GM12891 (cell line): Measurements from ENCODE around the gene SPATS2.

Experiments used
- DNase-seq: peaks from one replicate; pipeline ENCODE4 v3.0.0; 2011; ENCODE audit warnings: low spot score; ENCODE audit not compliant: insufficient read length
- FAIRE-seq: peaks from 2 replicates; lab custom pipeline; 2011; peaks lifted over from hg19 to GRCh38; lab: Jason Lieb, UNC
- PAX5 ChIP-seq: IDR thresholded peaks from 2 replicates; pipeline ENCODE4 v1.6.1; 2011; ENCODE audit warnings: low read length, moderate library complexity, mild to moderate bottlenecking; ENCODE audit not compliant: insufficient read depth, severe bottlenecking
- POLR2A ChIP-seq: IDR thresholded peaks from 2 replicates; pipeline ENCODE4 v1.6.1; 2011; ENCODE audit warnings: low read depth, low read length, control low read depth
- POLR2AphosphoS5 ChIP-seq: IDR thresholded peaks from 2 replicates; pipeline ENCODE4 v1.6.1; 2011; ENCODE audit warnings: low read depth, low read length, control low read depth
- POU2F2 ChIP-seq: IDR thresholded peaks from 2 replicates; pipeline ENCODE4 v1.6.1; 2011; ENCODE audit warnings: low read depth, mild to moderate bottlenecking, control low read depth, low read length, moderate library complexity
- SPI1 ChIP-seq: IDR thresholded peaks from 2 replicates; pipeline ENCODE4 v1.6.1; 2011; ENCODE audit warnings: low read depth, low read length, control low read depth
- TAF1 ChIP-seq: IDR thresholded peaks from 2 replicates; pipeline ENCODE4 v1.6.1; 2011; ENCODE audit warnings: low read depth, low read length, control low read depth

Gene SPATS2

DNA sequence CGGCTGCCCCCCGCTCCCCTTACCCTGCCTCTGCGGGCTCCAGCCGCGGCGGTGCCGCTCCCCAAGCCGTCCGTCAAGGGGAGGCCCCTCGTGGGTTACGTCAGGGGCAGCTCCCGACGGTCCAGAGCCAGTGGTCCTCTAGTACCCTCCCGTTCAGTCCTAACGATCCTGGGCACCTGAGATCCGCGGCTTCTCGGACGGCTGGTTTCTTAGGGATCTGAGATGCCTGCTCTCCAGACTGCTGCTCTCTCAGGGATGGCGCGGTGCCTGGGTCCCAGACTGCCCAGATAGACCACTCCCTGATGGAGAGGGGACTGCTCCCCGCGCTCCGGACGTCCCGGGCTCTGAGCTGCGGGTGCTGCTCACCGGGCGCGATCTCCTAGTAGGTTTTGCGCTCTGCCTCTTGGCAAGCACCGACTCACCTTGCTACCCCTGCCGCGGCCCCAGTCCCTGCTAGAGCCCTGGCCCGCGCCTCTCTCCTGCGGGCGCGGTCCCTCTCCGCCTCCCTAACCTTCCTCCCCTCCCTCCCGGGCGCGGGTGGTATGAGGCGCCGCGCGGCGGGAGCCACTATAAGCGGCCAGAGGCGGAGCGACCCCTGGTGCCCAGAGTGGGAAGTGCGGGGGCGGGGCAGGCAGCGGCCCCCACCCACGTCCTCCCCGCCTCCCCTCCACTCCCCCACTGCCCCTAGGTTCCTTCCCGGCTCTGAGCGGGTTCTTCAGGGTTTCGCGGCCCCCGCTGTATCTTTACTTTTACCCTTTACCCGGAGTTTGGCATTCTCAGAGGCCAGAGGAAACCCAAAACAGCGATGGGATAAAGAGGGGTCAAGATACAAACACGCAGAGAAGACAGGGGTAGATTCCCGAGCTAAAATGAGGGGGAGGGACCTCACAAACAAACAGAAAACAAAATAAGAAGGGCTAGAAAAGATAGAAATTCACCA, 30.3 kb upstream of the SPATS2 start, which contains the start of gene C1QL4:
C1QL4 (minus strand) TSS at position 544 of the 940 bp plus-strand sequence. CDS start 711 bp downstream, outside the sequence.
- peak; percentile 90 for DNase-seq
- peak; percentile 81 for FAIRE-seq
- TF ChIP-seq POU2F2 (no peak), PAX5 (no peak), POLR2A (no peak), SPI1 (no peak), TAF1 (no peak), POLR2AphosphoS5 (no peak)

DNA sequence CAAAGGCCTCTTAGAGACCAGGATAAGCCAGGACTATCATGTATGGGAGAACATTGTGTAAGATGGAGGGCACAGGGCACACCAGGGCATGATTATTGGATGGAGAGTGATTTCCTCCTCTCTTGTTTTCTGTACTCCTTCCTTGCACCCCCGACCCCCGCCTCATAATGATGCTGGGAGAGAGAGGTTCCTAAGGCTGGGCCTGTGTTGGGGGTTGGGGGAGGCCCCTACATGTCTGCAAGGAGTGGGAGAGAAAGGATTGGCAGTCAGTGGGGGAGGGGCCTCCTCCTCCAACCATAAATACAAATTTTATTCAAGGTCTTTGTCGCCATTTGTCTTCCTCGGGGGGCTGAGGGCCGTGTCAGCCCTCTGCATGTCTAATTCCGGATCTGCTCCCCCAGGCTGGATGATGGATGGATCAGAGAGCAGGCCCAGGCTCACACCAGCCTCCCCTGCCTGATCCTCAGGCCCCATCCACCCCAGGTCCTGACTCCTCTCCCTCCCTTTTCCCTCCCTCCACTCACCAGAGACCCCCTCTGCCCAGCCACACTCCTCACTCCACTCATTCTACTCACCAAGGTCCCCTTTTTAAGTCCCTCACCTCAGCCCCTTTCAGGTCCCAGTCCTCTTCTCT, 28.3 kb upstream of the SPATS2 start:
- DNase-seq = no peak
- no peak for FAIRE-seq
- TF ChIP-seq SPI1 (no peak), PAX5 (no peak), POU2F2 (no peak), POLR2AphosphoS5 (no peak), POLR2A (no peak), TAF1 (no peak)

DNA sequence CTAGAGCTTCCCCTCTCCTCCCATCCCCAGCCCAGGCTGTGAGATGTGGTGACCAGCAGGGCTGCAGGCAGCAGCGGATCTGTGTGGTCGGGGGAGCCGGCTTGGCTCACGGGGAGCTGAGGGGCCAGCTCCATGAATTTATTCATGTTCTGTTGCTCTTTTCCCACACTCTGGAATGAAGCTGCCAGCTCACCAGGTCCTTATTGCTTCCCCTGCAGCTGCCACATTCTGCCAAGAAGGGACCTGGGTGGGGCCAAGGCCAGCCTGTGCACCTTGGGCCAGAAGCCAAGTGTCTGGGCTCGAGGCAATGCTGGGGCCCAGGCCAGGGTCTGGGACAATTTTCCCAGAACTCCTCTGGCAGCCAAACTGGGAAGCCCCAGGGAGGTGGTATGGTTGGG, 27.8 kb upstream of the SPATS2 start:
- DNase-seq = no peak
- TF ChIP-seq POLR2AphosphoS5 = no peak
- no peak for TF ChIP-seq POLR2A
- no peak for TF ChIP-seq PAX5
- TF ChIP-seq POU2F2 = no peak
- TF ChIP-seq TAF1 = no peak
- TF ChIP-seq SPI1 = no peak
- FAIRE-seq = no peak

DNA sequence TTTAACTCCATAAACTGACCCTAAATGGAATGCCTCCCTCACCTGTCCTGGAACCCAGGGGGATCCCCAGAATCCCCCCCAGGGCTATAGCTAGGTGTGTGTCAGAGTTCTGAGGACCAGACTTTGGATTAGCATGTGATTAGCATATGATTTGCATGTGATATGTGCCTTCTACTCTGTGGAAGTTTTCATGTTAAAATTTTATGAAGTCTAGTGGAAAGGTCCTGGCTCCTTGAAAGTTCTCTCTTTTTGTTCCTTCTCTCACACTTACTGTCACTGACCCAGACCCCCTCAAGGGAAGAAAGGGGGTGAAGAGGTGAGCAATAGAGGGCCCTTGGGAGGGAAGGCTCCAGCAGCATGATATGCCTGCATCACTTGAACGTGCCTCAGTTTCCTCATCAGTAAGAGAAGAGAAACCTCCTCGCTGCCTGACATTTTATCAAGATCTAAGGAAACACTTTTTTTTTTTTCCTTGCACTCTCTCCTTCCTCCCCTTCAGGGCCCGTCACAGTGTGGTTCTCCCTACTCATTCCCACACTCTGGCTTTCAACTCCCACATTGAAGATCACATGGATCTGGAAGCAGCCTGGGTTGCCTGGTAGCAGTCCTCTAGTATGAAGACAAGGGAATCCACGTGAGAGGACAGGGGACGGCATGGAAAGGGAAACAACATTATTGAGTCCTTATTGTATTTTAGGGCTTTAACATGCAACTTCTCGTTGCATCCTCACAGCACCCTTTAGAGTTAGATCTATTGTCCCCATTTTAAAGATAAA, 27.0 kb upstream of the SPATS2 start:
- FAIRE-seq = no peak
- TF ChIP-seq SPI1 = no peak
- TF ChIP-seq POU2F2 = no peak
- no peak for TF ChIP-seq POLR2AphosphoS5
- TF ChIP-seq PAX5 = no peak
- TF ChIP-seq POLR2A = no peak
- no peak for TF ChIP-seq TAF1
- DNase-seq = no peak

DNA sequence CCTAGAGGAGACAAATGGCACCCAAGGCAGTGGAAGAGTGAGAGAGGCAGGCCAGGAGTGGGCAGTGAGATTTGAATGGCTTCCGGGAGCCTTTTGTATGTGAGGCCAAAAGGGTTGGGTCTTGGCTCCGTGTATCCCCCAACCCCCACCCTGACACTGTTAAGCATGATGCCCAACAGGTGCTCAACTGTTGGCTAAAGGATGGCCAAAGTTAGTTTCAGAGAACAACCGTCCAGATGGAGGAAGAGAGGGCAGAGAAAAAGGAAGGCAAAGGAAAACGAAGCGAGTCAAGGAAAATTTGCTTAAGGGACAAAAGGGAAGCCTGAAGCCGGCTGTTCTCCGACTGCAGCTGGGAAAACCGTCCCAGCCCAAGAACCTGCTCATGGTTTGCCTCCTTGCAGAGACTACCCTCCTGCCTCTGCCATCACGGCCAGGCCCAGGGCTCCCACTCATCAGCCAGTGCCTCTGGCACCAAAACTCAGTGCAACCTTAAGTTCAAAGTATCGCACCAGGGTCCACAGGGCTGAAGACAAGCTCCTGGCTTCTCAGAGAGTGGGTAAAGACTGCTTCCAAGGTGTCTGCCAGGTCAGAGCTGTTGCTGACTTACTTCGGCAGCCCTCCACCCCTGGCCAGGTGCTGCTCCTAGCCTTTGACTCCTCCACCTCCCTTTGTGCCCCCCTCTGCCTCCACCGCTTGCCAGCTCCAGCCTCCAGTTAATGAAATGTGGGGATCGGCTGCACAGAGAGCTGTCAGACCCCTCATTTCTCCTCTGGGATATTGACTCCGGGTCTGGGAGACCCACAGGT, 26.1 kb upstream of the SPATS2 start:
- no peak for FAIRE-seq
- TF ChIP-seq TAF1 (no peak), SPI1 (no peak), POLR2AphosphoS5 (no peak), POLR2A (no peak), PAX5 (no peak), POU2F2 (no peak)
- no peak for DNase-seq

DNA sequence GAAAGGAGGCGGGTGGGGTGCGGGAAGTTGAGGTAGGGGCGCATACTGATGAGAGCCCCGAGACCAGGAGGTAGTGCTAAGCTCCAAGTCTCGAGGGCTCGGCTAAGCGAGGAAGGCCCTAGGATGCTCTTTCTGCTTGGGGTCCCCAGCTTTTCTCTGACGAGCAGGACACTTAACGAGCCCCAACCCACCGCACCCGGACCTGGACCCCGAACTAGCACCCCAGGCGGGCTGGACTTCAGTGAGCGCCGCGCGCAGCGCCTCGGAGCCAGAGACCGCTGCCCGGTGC, 25.5 kb upstream of the SPATS2 start:
- FAIRE-seq = no peak
- TF ChIP-seq PAX5 (no peak), POU2F2 (no peak), POLR2A (no peak), POLR2AphosphoS5 (no peak), TAF1 (no peak)
- no peak for DNase-seq

DNA sequence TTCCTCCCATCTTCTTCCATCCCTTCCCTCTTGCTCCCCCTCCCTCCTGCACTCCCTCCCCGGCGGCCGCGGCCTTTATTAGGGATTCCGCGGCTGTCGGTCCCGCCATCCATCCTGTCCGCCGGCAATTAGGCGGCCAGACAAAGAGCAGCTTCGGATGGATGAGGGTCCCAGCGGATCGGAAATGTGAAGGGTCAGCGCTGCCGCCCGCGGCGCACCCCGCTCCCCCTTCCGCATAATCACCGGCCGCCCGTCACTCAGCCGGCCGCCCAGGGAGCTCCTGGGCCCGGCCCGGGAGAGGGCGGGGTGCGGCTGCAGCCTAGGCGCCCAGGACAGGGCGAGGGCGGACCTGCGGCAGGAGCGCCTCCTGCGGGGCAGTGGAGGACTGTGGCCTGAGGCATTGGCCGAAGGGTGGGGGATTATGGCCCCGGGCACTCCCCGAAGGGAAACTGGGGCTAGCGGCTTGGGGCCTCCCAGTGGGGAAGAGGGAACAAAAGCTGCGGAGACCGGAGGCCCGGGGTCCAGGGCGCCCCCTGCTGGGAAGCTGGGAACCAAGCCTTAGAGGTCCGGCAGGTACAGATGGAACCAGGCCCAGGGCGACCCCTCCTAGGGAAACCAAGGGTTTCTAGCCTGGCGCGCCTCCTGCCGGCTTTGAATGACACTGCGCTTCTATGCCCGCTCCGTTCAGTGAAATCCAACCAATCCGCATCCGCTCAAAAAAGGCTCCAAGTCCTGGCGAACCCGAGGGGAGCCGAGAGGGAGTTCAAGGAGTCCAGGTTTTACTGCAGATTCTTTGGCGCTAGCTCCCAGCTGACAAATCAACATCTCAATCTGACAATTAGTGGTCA, 25.0 kb upstream of the SPATS2 start:
- TF ChIP-seq POLR2AphosphoS5 = no peak
- TF ChIP-seq SPI1 = no peak
- TF ChIP-seq TAF1 = no peak
- FAIRE-seq (peak; percentile 86), DNase-seq (peak; percentile 82)

DNA sequence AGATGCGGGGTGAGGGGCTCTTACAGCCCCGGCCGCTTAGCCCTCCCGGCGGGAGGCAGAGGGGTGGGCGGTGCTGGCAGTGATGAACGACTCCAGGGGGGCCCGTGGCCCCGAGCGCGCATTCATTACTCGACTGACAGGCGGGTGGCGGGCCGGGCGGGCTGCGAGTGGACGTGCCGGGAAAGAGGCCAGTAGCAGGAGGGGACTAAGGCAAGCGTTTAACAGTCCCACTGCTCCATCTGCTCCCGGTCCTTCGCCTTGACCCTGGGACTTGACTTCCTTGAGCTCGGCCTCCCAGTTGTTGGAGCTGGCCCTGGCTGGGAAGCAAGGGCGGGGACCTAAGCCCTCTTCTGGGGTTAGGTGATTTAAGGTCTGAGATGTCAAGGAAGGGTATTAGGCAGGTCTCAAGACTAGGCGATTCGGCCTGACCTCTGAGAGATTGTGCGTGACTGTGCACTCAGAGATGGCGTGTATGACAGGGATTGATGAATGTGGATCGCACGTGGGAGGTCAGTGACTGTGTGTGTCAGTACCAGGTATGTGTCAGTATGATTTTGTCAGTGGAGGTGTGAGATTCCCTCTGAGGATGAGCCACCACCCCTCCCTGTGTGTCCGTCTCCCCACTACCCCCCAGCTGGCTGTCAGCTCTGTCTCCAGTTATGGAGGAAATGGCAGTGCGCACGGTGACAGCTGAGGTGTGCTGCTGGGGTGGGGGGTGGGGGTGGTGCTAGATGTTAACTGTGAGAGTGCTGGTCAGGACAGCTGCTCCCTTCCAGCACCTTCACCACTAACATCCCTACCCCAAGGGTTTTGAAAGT, 24.1 kb upstream of the SPATS2 start:
- FAIRE-seq = peak; percentile 89
- TF ChIP-seq TAF1 = no peak
- TF ChIP-seq PAX5 = no peak
- TF ChIP-seq POLR2A = no peak
- TF ChIP-seq POU2F2 = no peak
- no peak for TF ChIP-seq SPI1
- TF ChIP-seq POLR2AphosphoS5 = no peak
- DNase-seq = no peak
